Neural progenitor cell (in vitro differentiated cells): ENCODE data around the gene APOBEC3H. TPM values are rescaled to one million over a fixed set of nuclear protein-coding genes. Genes with fewer than 3 reads are reported as not detected.
"Not testable (repeated sequence)": the region's sequence is repeated elsewhere in the genome, so short reads cannot be mapped to it uniquely, and the experiment has no call there.

Experiments
- DNase-seq: peaks from one replicate; pipeline ENCODE4 v3.0.0-alpha.2; 2016; ENCODE audit warnings: low spot score
- H2AFZ ChIP-seq: fragments of 200-600 bp; sonication (generic); replicated peaks from 2 replicates; pipeline ENCODE4 v1.6.1; 2016; ENCODE audit warnings: antibody characterized with exemption
- H3F3A ChIP-seq: fragments of 200-600 bp; sonication (generic); 2 replicates; pipeline ENCODE4 v1.6.1; 2016; ENCODE audit warnings: antibody characterized with exemption, low read depth
- H3K27ac ChIP-seq: fragments of 200-600 bp; sonication (generic); 2 replicates; pipeline ENCODE4 v1.5.1; 2016; ENCODE audit warnings: mild to moderate bottlenecking
- H3K27me3 ChIP-seq: fragments of 200-600 bp; sonication (generic); 2 replicates; pipeline ENCODE4 v1.6.1; 2016; ENCODE audit warnings: mild to moderate bottlenecking, moderate library complexity
- H3K36me3 ChIP-seq: fragments of 200-600 bp; sonication (generic); 2 replicates; pipeline ENCODE4 v1.5.1; 2016
- H3K4me1 ChIP-seq: fragments of 200-600 bp; sonication (generic); 2 replicates; pipeline ENCODE4 v1.6.1; 2016; ENCODE audit warnings: mixed run types
- H3K4me2 ChIP-seq: fragments of 200-600 bp; sonication (generic); 2 replicates; pipeline ENCODE4 v1.6.1; 2016
- H3K4me3 ChIP-seq: fragments of 200-600 bp; sonication (generic); 2 replicates; pipeline ENCODE4 v1.5.1; 2016
- H3K79me2 ChIP-seq: fragments of 200-600 bp; sonication (generic); 2 replicates; pipeline ENCODE4 v1.6.1; 2016; ENCODE audit warnings: low read depth
- H3K9ac ChIP-seq: fragments of 200-600 bp; sonication (generic); 2 replicates; pipeline ENCODE4 v1.6.1; 2016
- H3K9me3 ChIP-seq: fragments of 200-600 bp; sonication (generic); 2 replicates; pipeline ENCODE4 v1.5.1; 2016; ENCODE audit warnings: low read depth
- H4K20me1 ChIP-seq: fragments of 200-600 bp; sonication (generic); 2 replicates; pipeline ENCODE4 v1.6.1; 2016; ENCODE audit warnings: low read depth
- H3K27ac Mint-ChIP-seq: 3 replicates; pipeline ENCODE4 v1.8.0; 2021; ENCODE audit warnings: mixed read lengths
- H3K27me3 Mint-ChIP-seq: 2 replicates; pipeline ENCODE4 v1.8.0; 2022; ENCODE audit warnings: low read depth, mild to moderate bottlenecking, inconsistent platforms, moderate library complexity, mixed read lengths; ENCODE audit not compliant: insufficient read depth
- H3K36me3 Mint-ChIP-seq: 3 replicates; pipeline ENCODE4 v1.8.0; 2021; ENCODE audit warnings: mixed read lengths
- H3K4me1 Mint-ChIP-seq: 3 replicates; pipeline ENCODE4 v1.8.0; 2021; ENCODE audit warnings: mixed read lengths
- H3K4me3 Mint-ChIP-seq: 3 replicates; pipeline ENCODE4 v1.8.0; 2021; ENCODE audit warnings: mild to moderate bottlenecking, moderate library complexity, mixed read lengths
- H3K9me3 Mint-ChIP-seq: 3 replicates; pipeline ENCODE4 v1.8.0; 2020; ENCODE audit warnings: mixed read lengths
- CTCF ChIP-seq: fragments of 200-600 bp; sonication (generic); IDR thresholded peaks from 2 replicates; pipeline ENCODE4 v1.5.1; 2017; ENCODE audit warnings: antibody characterized with exemption, mild to moderate bottlenecking
- EZH2 ChIP-seq: fragments of 200-600 bp; sonication (generic); IDR thresholded peaks from 2 replicates; pipeline ENCODE4 v1.6.1; 2017; ENCODE audit warnings: antibody characterized with exemption, mild to moderate bottlenecking, moderate library complexity
- EZH2phosphoT487 ChIP-seq: fragments of 200-600 bp; sonication (generic); IDR thresholded peaks from 2 replicates; pipeline ENCODE4 v1.6.1; 2017; ENCODE audit warnings: antibody characterized with exemption
- total RNA-seq: library from RNA; depleted of rRNA; stranded (reverse); fragments of >200 nt; gene quantifications from 2 replicates; pipeline ENCODE4 v1.2.3, GENCODE V29; 2015; ENCODE audit warnings: low replicate concordance

APOBEC3H gene
- total RNA-seq = 0.87 and 1.4 TPM in 2 replicates

- H3K4me1 ChIP-seq = peaks cover 26% of the 10 kb centered on the region
- H3K4me3 ChIP-seq = no peak within 1 kb of the TSS
- Mint-ChIP-seq H3K36me3 (no peaks in the 10 kb centered on the region), H3K4me3 (no peak within 1 kb of the TSS), H3K27me3 (peaks cover 9% of the 10 kb centered on the region), H3K4me1 (peaks cover 25% of the 10 kb centered on the region), H3K27ac (peak within 1 kb of the TSS; percentile 89), H3K9me3 (no peaks in the 10 kb centered on the region)
- no peaks in the 10 kb centered on the region for H3K9me3 ChIP-seq
- no peaks in the 10 kb centered on the region for H4K20me1 ChIP-seq
- H3K27ac ChIP-seq = peak within 1 kb of the TSS; percentile 57
- peak within 1 kb of the TSS; percentile 82 for H2AFZ ChIP-seq
- peak within 1 kb of the TSS; percentile 53 for H3K4me2 ChIP-seq
- no peak for TF ChIP-seq EZH2
- TF ChIP-seq EZH2phosphoT487 = no peak
- no peak for TF ChIP-seq CTCF
- H3K27me3 ChIP-seq = no peaks in the 10 kb centered on the region
- H3K36me3 ChIP-seq = no peaks in the 10 kb centered on the region
- H3K9ac ChIP-seq = no peak within 1 kb of the TSS
- peaks cover 29% of the 10 kb centered on the region for H3F3A ChIP-seq
- H3K79me2 ChIP-seq = no peaks in the 10 kb centered on the region
- no peak for DNase-seq
These were observed at the start of gene APOBEC3H for GRCh38 chr22:39097098-39098020. Gene APOBEC3H (plus strand): TSS chr22:39097244. CDS start chr22:39100279, 3,035 bp downstream.

GRCh38 chr22:39049486-39049885 is 47.6 kb upstream of the APOBEC3H start:
- not testable (repeated sequence) for H3K4me3 ChIP-seq, H3K27ac ChIP-seq, H3K27me3 Mint-ChIP-seq, H3K79me2 ChIP-seq, H3K27me3 ChIP-seq, H3F3A ChIP-seq, H3K4me3 Mint-ChIP-seq, H3K4me2 ChIP-seq, H3K36me3 Mint-ChIP-seq, H3K9me3 ChIP-seq, H3K9me3 Mint-ChIP-seq, H3K4me1 ChIP-seq, H2AFZ ChIP-seq, H3K36me3 ChIP-seq, H3K27ac Mint-ChIP-seq, H4K20me1 ChIP-seq, DNase-seq, H3K9ac ChIP-seq
- H3K4me1 Mint-ChIP-seq = peaks cover 30% of the 10 kb centered on the region

- H3K4me3 ChIP-seq, H3K9me3 ChIP-seq, H3K27ac Mint-ChIP-seq, H3K27me3 Mint-ChIP-seq, H3K4me2 ChIP-seq, H3K79me2 ChIP-seq, H3F3A ChIP-seq, H3K36me3 ChIP-seq, H4K20me1 ChIP-seq, DNase-seq, H3K27me3 ChIP-seq, H2AFZ ChIP-seq, H3K27ac ChIP-seq, H3K9me3 Mint-ChIP-seq, H3K4me3 Mint-ChIP-seq, H3K4me1 ChIP-seq, H3K36me3 Mint-ChIP-seq, H3K9ac ChIP-seq: not testable (repeated sequence)
- peaks cover 14% of the 10 kb centered on the region for H3K4me1 Mint-ChIP-seq
These were observed 45.1 kb upstream of the APOBEC3H start for GRCh38 chr22:39051844-39052495.

- Histone ChIP-seq H3K79me2 (no peaks in the 10 kb centered on the region), H3K27ac (no peak overlapping the region), H3K4me3 (no peak overlapping the region), H3K27me3 (peaks cover under 1% of the 10 kb centered on the region), H2AFZ (no peak overlapping the region), H3K4me1 (no peaks in the 10 kb centered on the region), H3K4me2 (no peak overlapping the region), H3K36me3 (no peaks in the 10 kb centered on the region), H3F3A (peaks cover 3% of the 10 kb centered on the region), H3K9me3 (no peaks in the 10 kb centered on the region), H3K9ac (no peak overlapping the region), H4K20me1 (no peaks in the 10 kb centered on the region)
- Mint-ChIP-seq H3K27ac (no peak overlapping the region), H3K4me1 (peaks cover 6% of the 10 kb centered on the region), H3K9me3 (peaks cover 5% of the 10 kb centered on the region), H3K27me3 (peaks cover 6% of the 10 kb centered on the region), H3K36me3 (no peaks in the 10 kb centered on the region), H3K4me3 (no peak overlapping the region)
- DNase-seq = no peak
- TF ChIP-seq EZH2phosphoT487 (no peak), EZH2 (no peak), CTCF (no peak)
These were observed 41.4 kb upstream of the APOBEC3H start for GRCh38 chr22:39055658-39056057.

- H3K9me3 ChIP-seq, H3K4me3 Mint-ChIP-seq, H3K36me3 ChIP-seq, H3K4me1 ChIP-seq, H3K36me3 Mint-ChIP-seq, H3K27me3 ChIP-seq, H3K9me3 Mint-ChIP-seq, H3K4me3 ChIP-seq, H3K27ac Mint-ChIP-seq, H3K79me2 ChIP-seq, H3K4me1 Mint-ChIP-seq, H3K4me2 ChIP-seq, H3F3A ChIP-seq, H3K27me3 Mint-ChIP-seq, H3K27ac ChIP-seq, H2AFZ ChIP-seq, H4K20me1 ChIP-seq, H3K9ac ChIP-seq, DNase-seq: not testable (repeated sequence)
These were observed 35.8 kb upstream of the APOBEC3H start for GRCh38 chr22:39061290-39061689.

- H3K4me1 ChIP-seq, H3F3A ChIP-seq, H3K27me3 Mint-ChIP-seq: not testable (repeated sequence)
These were observed 35.1 kb upstream of the APOBEC3H start for GRCh38 chr22:39061951-39062350.

More at GRCh38 chr22:39061951-39062350, 35.1 kb upstream of the APOBEC3H start:
- H3K4me3 ChIP-seq, H3K9me3 ChIP-seq, H3K4me3 Mint-ChIP-seq, H3K79me2 ChIP-seq, H3K4me1 Mint-ChIP-seq, H3K9ac ChIP-seq, H3K36me3 Mint-ChIP-seq, H4K20me1 ChIP-seq, H3K27ac Mint-ChIP-seq, H2AFZ ChIP-seq, H3K9me3 Mint-ChIP-seq, H3K27me3 ChIP-seq, H3K36me3 ChIP-seq, H3K4me2 ChIP-seq, H3K27ac ChIP-seq, DNase-seq: not testable (repeated sequence)
